Fibroblast of lung (primary cell): ENCODE data around the gene OR6C4. TPM values are rescaled to one million over a fixed set of nuclear protein-coding genes. Genes with fewer than 3 reads are reported as not detected.

Experiments
- DNase-seq, 2 donors: peaks; one replicate each; pipeline versions ENCODE4 v3.0.0 to v3.0.0-alpha.2; 2010; ENCODE audit warnings: low read depth in 2 of 2
- H2AFZ ChIP-seq: 2 replicates; pipeline ENCODE4 v1.5.1; 2012; ENCODE audit warnings: low read length, control low read depth, inconsistent platforms
- H3K27ac ChIP-seq: 2 replicates; pipeline ENCODE4 v1.5.1; 2011; ENCODE audit warnings: low read length, control low read depth; ENCODE audit not compliant: insufficient read depth
- H3K27me3 ChIP-seq: 2 replicates; pipeline ENCODE4 v1.5.1; 2011; ENCODE audit warnings: mild to moderate bottlenecking, low read length; ENCODE audit not compliant: control insufficient read depth, insufficient read depth
- H3K36me3 ChIP-seq: 2 replicates; pipeline ENCODE4 v1.5.1; 2011; ENCODE audit warnings: low read length; ENCODE audit not compliant: control insufficient read depth, insufficient read depth
- H3K4me1 ChIP-seq: 2 replicates; pipeline ENCODE4 v1.5.1; 2011; ENCODE audit warnings: low read length; ENCODE audit not compliant: control insufficient read depth, insufficient read depth; ENCODE audit errors: extremely low read depth
- H3K4me2 ChIP-seq: 2 replicates; pipeline ENCODE4 v1.5.1; 2011; ENCODE audit warnings: low read length, control low read depth; ENCODE audit not compliant: insufficient read depth; ENCODE audit errors: extremely low read depth
- H3K4me3 ChIP-seq, 4 experiments: fragments of 200-600 bp in 1 of 4; sonication (generic) in 1 of 4; replicated peaks in 1 of 4; 2 replicates each; pipeline ENCODE4 v1.5.1; 2011 to 2016; ENCODE audit warnings: low read length in 4 of 4, low read depth in 3 of 4, mild to moderate bottlenecking in 3 of 4, control low read depth in 2 of 4, inconsistent platforms in 1 of 4, mixed read lengths in 1 of 4; ENCODE audit not compliant: insufficient read depth in 1 of 4; ENCODE audit errors: control extremely low read depth in 1 of 4
- H3K79me2 ChIP-seq: 2 replicates; pipeline ENCODE4 v1.5.1; 2012; ENCODE audit warnings: mild to moderate bottlenecking, low read length, inconsistent platforms; ENCODE audit not compliant: control insufficient read depth, insufficient read depth
- H3K9ac ChIP-seq: 2 replicates; pipeline ENCODE4 v1.5.1; 2011; ENCODE audit warnings: mild to moderate bottlenecking, low read length, control low read depth; ENCODE audit not compliant: insufficient read depth
- H3K9me3 ChIP-seq: 2 replicates; pipeline ENCODE4 v1.5.1; 2012; ENCODE audit warnings: low read depth, low read length; ENCODE audit not compliant: control insufficient read depth, insufficient read depth
- H4K20me1 ChIP-seq: 2 replicates; pipeline ENCODE4 v1.5.1; 2011; ENCODE audit warnings: low read length; ENCODE audit not compliant: control insufficient read depth, insufficient read depth; ENCODE audit errors: extremely low read depth
- EZH2 ChIP-seq: IDR thresholded peaks from 2 replicates; pipeline ENCODE4 v1.5.1; 2012; ENCODE audit warnings: low read length, control low read depth, mild to moderate bottlenecking; ENCODE audit errors: missing control alignments
- polyA minus RNA-seq: library from RNA; depleted of rRNA, polyadenylated mRNA; stranded (reverse); fragments of >200 nt; gene quantifications from 2 replicates; pipeline ENCODE4 v1.2.3, GENCODE V29; 2011; ENCODE audit warnings: low replicate concordance
- polyA plus RNA-seq, 2 donors: library from polyadenylated mRNA; depleted of rRNA in 1 of 2; stranded (reverse) in 1 of 2; unstranded in 1 of 2; fragments of >200 nt; gene quantifications; 2 replicates each; pipeline ENCODE4 v1.2.1, GENCODE V29; 2011 to 2012; ENCODE audit warnings: missing spikeins in 1 of 2
- total RNA-seq: library from RNA; depleted of rRNA; stranded (reverse); fragments of >200 nt; gene quantifications from 2 replicates; pipeline ENCODE4 v1.2.1, GENCODE V29; 2014
- TF ChIP-seq, protein P1 (sequence below), 2 donors: IDR thresholded peaks in 1 of 2; conservative IDR thresholded peaks in 1 of 2; 1 replicate in 1 of 2; 2 replicates in 1 of 2; pipeline ENCODE4 v1.5.1; 2011 to 2012; ENCODE audit warnings: low read length in 2 of 2, control low read depth in 1 of 2, inconsistent platforms in 1 of 2, low read depth in 1 of 2, mild to moderate bottlenecking in 1 of 2

The OR6C4 gene
- total RNA-seq: under 0.01 TPM in 1 of 2 replicates, not detected in the other
- not detected in 2 replicates for polyA plus RNA-seq
- polyA plus RNA-seq (2012): not detected in 2 replicates
- not detected in 2 replicates for polyA minus RNA-seq

DNA sequence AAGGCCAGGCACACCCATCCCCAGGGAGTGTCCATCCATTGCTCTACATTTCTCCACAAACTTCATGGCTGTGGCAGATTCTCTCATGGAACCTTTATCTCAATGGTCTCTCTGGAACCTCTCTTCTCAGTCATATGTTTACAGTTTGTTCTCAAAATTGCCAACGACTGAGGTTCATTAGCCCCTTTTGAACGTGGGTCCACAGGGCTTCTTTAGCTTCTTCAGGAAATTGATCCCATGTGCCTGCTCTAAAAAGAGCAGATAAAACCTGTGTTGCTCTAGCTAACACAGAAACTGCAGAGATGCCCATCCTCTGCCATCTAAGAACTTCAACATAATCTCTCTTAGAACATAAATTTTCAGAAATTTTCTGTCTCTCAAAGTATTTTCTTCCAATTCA lies at the start of gene OR6C4:
TSS of gene OR6C4 (plus strand) at position 301 of the 400 bp plus-strand sequence. CDS start 1,625 bp downstream, outside the sequence.
- Histone ChIP-seq H3K27me3 (no peaks in the 10 kb centered on the region), H3K9me3 (no peaks in the 10 kb centered on the region), H3K79me2 (no peaks in the 10 kb centered on the region), H3K4me1 (no peaks in the 10 kb centered on the region), H3K4me2 (no peak within 1 kb of the TSS), H4K20me1 (no peaks in the 10 kb centered on the region), H3K4me3 (no peak within 1 kb of the TSS), H2AFZ (no peak within 1 kb of the TSS), H3K36me3 (no peaks in the 10 kb centered on the region), H3K27ac (no peak within 1 kb of the TSS), H3K9ac (no peak within 1 kb of the TSS)
- TF ChIP-seq EZH2: no peak
- TF ChIP-seq, protein P1, sequence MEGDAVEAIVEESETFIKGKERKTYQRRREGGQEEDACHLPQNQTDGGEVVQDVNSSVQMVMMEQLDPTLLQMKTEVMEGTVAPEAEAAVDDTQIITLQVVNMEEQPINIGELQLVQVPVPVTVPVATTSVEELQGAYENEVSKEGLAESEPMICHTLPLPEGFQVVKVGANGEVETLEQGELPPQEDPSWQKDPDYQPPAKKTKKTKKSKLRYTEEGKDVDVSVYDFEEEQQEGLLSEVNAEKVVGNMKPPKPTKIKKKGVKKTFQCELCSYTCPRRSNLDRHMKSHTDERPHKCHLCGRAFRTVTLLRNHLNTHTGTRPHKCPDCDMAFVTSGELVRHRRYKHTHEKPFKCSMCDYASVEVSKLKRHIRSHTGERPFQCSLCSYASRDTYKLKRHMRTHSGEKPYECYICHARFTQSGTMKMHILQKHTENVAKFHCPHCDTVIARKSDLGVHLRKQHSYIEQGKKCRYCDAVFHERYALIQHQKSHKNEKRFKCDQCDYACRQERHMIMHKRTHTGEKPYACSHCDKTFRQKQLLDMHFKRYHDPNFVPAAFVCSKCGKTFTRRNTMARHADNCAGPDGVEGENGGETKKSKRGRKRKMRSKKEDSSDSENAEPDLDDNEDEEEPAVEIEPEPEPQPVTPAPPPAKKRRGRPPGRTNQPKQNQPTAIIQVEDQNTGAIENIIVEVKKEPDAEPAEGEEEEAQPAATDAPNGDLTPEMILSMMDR (conservative IDR thresholded peaks at IDR 0.05 in 1 of 2, IDR thresholded peaks at IDR 0.05 in 1 of 2; ENCODE audit: low read depth in 1 of 2, low read length in 2 of 2): no peak
- DNase-seq: no peak

DNA sequence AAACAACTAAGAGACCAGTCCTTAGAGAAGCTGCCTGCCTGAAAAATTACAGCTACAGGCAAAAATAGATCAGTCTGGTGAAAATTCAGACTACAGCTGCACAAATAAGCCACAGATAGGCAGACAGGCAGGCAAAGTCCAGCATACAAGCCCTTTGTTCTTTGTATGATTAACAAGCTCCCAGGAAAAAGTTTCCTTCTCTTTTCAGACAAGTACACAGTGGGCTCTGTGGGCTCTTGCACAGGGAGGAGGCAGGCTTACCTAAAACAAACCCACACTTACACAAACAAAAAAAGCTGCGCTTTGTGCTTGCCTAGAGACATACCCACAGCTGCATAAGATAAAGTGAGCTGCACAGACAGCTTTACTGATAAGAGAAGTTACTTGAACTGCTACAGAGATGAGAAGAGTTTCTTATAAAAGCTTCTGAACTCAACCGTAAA lies 49.6 kb upstream of the OR6C4 start:
- DNase-seq: no peak
- H3K79me2 ChIP-seq: no peaks in the 10 kb centered on the region
- no peaks in the 10 kb centered on the region for H3K36me3 ChIP-seq
- no peak overlapping the region for H3K27ac ChIP-seq
- no peak overlapping the region for H3K4me2 ChIP-seq
- H3K9me3 ChIP-seq: no peaks in the 10 kb centered on the region
- no peaks in the 10 kb centered on the region for H4K20me1 ChIP-seq
- H3K4me3 ChIP-seq: no peak overlapping the region
- H3K27me3 ChIP-seq: no peaks in the 10 kb centered on the region
- H2AFZ ChIP-seq: no peak overlapping the region
- H3K9ac ChIP-seq: no peak overlapping the region
- no peaks in the 10 kb centered on the region for H3K4me1 ChIP-seq
- TF ChIP-seq EZH2: no peak
- TF ChIP-seq, protein P1 (conservative IDR thresholded peaks at IDR 0.05 in 1 of 2, IDR thresholded peaks at IDR 0.05 in 1 of 2; ENCODE audit: low read depth in 1 of 2, low read length in 2 of 2): no peak

DNA sequence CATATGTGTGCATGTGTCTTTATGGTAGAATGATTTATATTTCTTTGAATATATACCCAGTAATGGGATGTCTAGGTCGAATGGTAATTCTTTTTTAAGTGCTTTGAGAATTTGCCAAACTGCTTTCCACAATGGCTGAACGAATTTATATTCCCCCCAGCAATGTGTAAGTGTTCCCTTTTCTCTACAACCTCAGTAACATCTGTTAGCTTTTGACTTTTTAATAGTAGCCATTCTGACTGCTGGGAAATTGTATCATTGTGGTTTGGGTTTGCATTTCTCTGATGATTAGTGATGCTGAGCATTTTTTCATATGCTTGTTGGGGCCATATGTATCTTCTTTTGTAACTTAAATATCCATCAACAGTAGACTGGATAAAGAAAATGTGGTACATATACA lies 47.8 kb upstream of the OR6C4 start:
- H3K9ac ChIP-seq: no peak overlapping the region
- no peaks in the 10 kb centered on the region for H3K36me3 ChIP-seq
- no peaks in the 10 kb centered on the region for H3K9me3 ChIP-seq
- no peaks in the 10 kb centered on the region for H3K79me2 ChIP-seq
- H4K20me1 ChIP-seq: no peaks in the 10 kb centered on the region
- no peaks in the 10 kb centered on the region for H3K4me1 ChIP-seq
- no peak overlapping the region for H2AFZ ChIP-seq
- TF ChIP-seq EZH2: no peak
- TF ChIP-seq, protein P1 (conservative IDR thresholded peaks at IDR 0.05 in 1 of 2, IDR thresholded peaks at IDR 0.05 in 1 of 2; ENCODE audit: low read depth in 1 of 2, low read length in 2 of 2): no peak
- H3K27ac ChIP-seq: no peak overlapping the region
- no peak for DNase-seq
- no peak overlapping the region for H3K4me3 ChIP-seq
- H3K4me2 ChIP-seq: no peak overlapping the region
- H3K27me3 ChIP-seq: no peaks in the 10 kb centered on the region
